K562 (cell line): Measurements from ENCODE around the gene SNX1. TPM values are rescaled to one million over a fixed set of nuclear protein-coding genes. Genes with fewer than 3 reads are reported as not detected.
A peak's percentile ranks its signal among the peaks of the same experiment; 100 is the strongest.

ENCODE experiments used
- ATF3 ChIP-seq, 2 experiments: fragments of 450-650 bp in 1 of 2; sonication (generic) in 1 of 2; formaldehyde crosslinking in 1 of 2; IDR thresholded peaks in 1 of 2; conservative IDR thresholded peaks in 1 of 2; 2 replicates each; pipeline versions ENCODE4 v1.6.1 to v1.8.1; 2016 to 2023; ENCODE audit warnings: mild to moderate bottlenecking in 2 of 2, moderate library complexity in 2 of 2, inconsistent platforms in 1 of 2, missing genetic modification reagents in 1 of 2
- CXXC5 ChIP-seq: fragments of 250-450 bp; sonication (Bioruptor Pico); IDR thresholded peaks from 2 replicates; pipeline ENCODE4 v1.8.0; 2022; ENCODE audit warnings: inconsistent platforms, mild to moderate bottlenecking, moderate library complexity
- ETS1 ChIP-seq: conservative IDR thresholded peaks from 2 replicates; pipeline ENCODE4 v1.6.1; 2011; ENCODE audit warnings: low read depth, mild to moderate bottlenecking, low read length; ENCODE audit not compliant: control insufficient read depth
- GMEB1 ChIP-seq: fragments of 250-450 bp; sonication (Bioruptor Pico); IDR thresholded peaks from 2 replicates; pipeline ENCODE4 v1.4.0; 2020; ENCODE audit warnings: mild to moderate bottlenecking
- HMGN3 ChIP-seq: IDR thresholded peaks from 2 replicates; pipeline ENCODE4 v1.6.1; 2011; ENCODE audit warnings: borderline replicate concordance, low read depth, mild to moderate bottlenecking, mixed read lengths, low read length; ENCODE audit not compliant: insufficient read length; ENCODE audit errors: extremely low read depth
- KDM2B ChIP-seq: fragments of 250-450 bp; sonication (Bioruptor Pico); IDR thresholded peaks from 2 replicates; pipeline ENCODE4 v1.8.0; 2021; ENCODE audit warnings: mild to moderate bottlenecking, moderate library complexity
- MBD1 ChIP-seq: fragments of 250-450 bp; sonication (Bioruptor Pico); IDR thresholded peaks from 2 replicates; pipeline ENCODE4 v1.8.0; 2022; ENCODE audit warnings: inconsistent platforms
- MTA3 ChIP-seq: fragments of 450-650 bp; formaldehyde crosslinking; IDR thresholded peaks from 2 replicates; pipeline ENCODE4 v1.6.1; 2017; ENCODE audit warnings: mild to moderate bottlenecking, borderline replicate concordance
- MYNN ChIP-seq, 2 experiments: sonication (generic); formaldehyde crosslinking in 1 of 2; IDR thresholded peaks; 2 replicates each; pipeline versions ENCODE4 v1.5.0 to v1.6.1; 2016 to 2020; ENCODE audit warnings: antibody characterized with exemption in 1 of 2, missing genetic modification reagents in 1 of 2
- NR0B1 ChIP-seq: fragments of 450-650 bp; IDR thresholded peaks from one replicate; pipeline ENCODE4 v1.6.1; 2018; ENCODE audit warnings: mild to moderate bottlenecking, moderate library complexity; ENCODE audit not compliant: partially characterized antibody
- PHF21A ChIP-seq: fragments of 450-650 bp; IDR thresholded peaks from 2 replicates; pipeline ENCODE4 v1.6.1; 2017; ENCODE audit warnings: low read depth, borderline replicate concordance
- RBM15 ChIP-seq: fragments of 200-400 bp; formaldehyde crosslinking; IDR thresholded peaks from 2 replicates; pipeline ENCODE4 v1.6.1; 2018; ENCODE audit warnings: mild to moderate bottlenecking, low read length, moderate library complexity; ENCODE audit not compliant: insufficient read depth
- SRSF9 ChIP-seq: fragments of 200-400 bp; formaldehyde crosslinking; IDR thresholded peaks from 2 replicates; pipeline ENCODE4 v1.6.1; 2017; ENCODE audit warnings: low read depth, low read length, borderline replicate concordance
- TFE3 ChIP-seq: fragments of 450-650 bp; formaldehyde crosslinking; IDR thresholded peaks from 2 replicates; pipeline ENCODE4 v1.4.0; 2020; ENCODE audit warnings: mild to moderate bottlenecking, mixed read lengths
- ZNF146 ChIP-seq: IDR thresholded peaks from one replicate; pipeline ENCODE4 v1.6.1; 2018; ENCODE audit warnings: missing compliant biosample characterization; ENCODE audit not compliant: unreplicated experiment
- ZNF584 ChIP-seq: fragments of 200-800 bp; sonication (Bioruptor generic); IDR thresholded peaks from 2 replicates; pipeline ENCODE4 v1.6.1; 2016; ENCODE audit warnings: low read depth, mild to moderate bottlenecking, missing genetic modification characterization, missing compliant biosample characterization
- polyA plus RNA-seq, 8 experiments: library from polyadenylated mRNA; depleted of rRNA in 4 of 8; stranded (reverse) in 5 of 8; unstranded in 3 of 8; fragments of >200 nt; fragmentation: Nextera tagmentation in 2 of 8; fragmentation: Illumina TruSeq in 1 of 8; extraction: Ambion mirVana in 2 of 8; extraction: Trizol in 1 of 8; gene quantifications; 2 replicates each; pipeline versions ENCODE4 v1.2.1 to v1.2.3, GENCODE V29; 2011 to 2014; ENCODE audit warnings: inconsistent platforms in 1 of 8, missing spikeins in 1 of 8
- total RNA-seq, 7 experiments: library from RNA; depleted of rRNA in 6 of 7; stranded (reverse); fragments of >200 nt in 6 of 7; fragmentation: Illumina TruSeq in 2 of 7; extraction: Trizol in 2 of 7; gene quantifications; 2 replicates each; pipeline versions ENCODE4 v1.2.1 to v1.2.3, GENCODE V29; 2011 to 2021; ENCODE audit warnings: low replicate concordance in 1 of 7

The SNX1 gene
- total and polyA plus RNA-seq, 9 of the 15 experiments (the other 6 are each of a cell fraction or from before 2014, with no cell fraction given), result 11.0 to 105 (median 59.9) TPM

- TF ChIP-seq ZNF146 (CRISPR knock-in tag), result no peak
- no peak for TF ChIP-seq TFE3 (CRISPR knock-in tag)
- TF ChIP-seq MTA3, result peak; percentile 57; the same call in 1 of the 2 replicates
- TF ChIP-seq ETS1, result 0 out of 2 replicates have a peak, but pooled peaks have one; percentile 52
- TF ChIP-seq PHF21A, result no peak
- TF ChIP-seq KDM2B (CRISPR knock-in tag), result no peak
- no peak for TF ChIP-seq ATF3 (IDR thresholded peaks at IDR 0.05)
- TF ChIP-seq ATF3 (CRISPR knock-in tag; conservative IDR thresholded peaks at IDR 0.05), result no peak
- TF ChIP-seq RBM15, result no peak
- TF ChIP-seq MYNN (IDR thresholded peaks at IDR 0.05), result peak; percentile 84
- TF ChIP-seq MYNN (CRISPR knock-in tag; IDR thresholded peaks at IDR 0.05), result no peak
- no peak for TF ChIP-seq ZNF584 (CRISPR knock-in tag)
- no peak for TF ChIP-seq SRSF9
- no peak for TF ChIP-seq HMGN3
- TF ChIP-seq MBD1 (CRISPR knock-in tag), result no peak
- no peak for TF ChIP-seq CXXC5
- no peak for TF ChIP-seq NR0B1
- no peak for TF ChIP-seq GMEB1 (CRISPR knock-in tag)
Measured at GRCh38 chr15:64153480-64154367, 57.9 kb downstream of the SNX1 start (continued).
